ENCODE data around the gene PSME3. TPM values are rescaled to one million over a fixed set of nuclear protein-coding genes. Genes with fewer than 3 reads are reported as not detected.
"Not testable (repeated sequence)": the region's sequence is repeated elsewhere in the genome, so short reads cannot be mapped to it uniquely, and the experiment has no call there.

Gene PSME3
- total RNA-seq, 1 donor from 2014 or later: 108 TPM

DNA sequence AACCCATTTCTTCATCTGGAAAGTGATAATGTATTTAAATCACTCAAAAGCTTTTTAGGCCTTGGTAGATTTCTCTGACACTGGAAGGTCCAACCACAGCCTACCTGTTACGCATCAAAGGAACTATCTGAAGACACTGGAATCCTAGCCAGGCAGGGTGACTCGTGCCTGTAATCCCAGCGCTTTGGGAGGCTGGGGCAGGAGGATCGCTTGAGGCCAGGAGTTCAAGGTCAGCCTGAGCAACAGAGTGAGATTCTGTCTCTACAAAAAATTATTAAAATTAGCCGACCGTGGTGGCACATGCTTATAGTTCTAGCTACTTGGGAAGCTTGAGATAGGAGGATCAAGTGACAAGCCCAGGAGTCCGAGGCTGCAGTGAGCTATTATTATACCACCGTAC is 49.0 kb downstream of the PSME3 start:
- Histone ChIP-seq H3K4me3 (no peak overlapping the region), H3K79me2 (ENCODE audit: low read depth) (no peaks in the 10 kb centered on the region), H4K20me1 (ENCODE audit: low read depth) (no peaks in the 10 kb centered on the region), H2AFZ (replicated peaks) (no peak overlapping the region), H3K9ac (no peak overlapping the region), H3F3A (ENCODE audit: low read depth) (no peaks in the 10 kb centered on the region), H3K36me3 (no peaks in the 10 kb centered on the region), H3K4me1 (no peaks in the 10 kb centered on the region), H3K4me2 (no peak overlapping the region), H3K27ac (no peak overlapping the region), H3K27me3 (peaks cover 18% of the 10 kb centered on the region), H3K9me3 (ENCODE audit: low read depth) (no peaks in the 10 kb centered on the region)
- DNase-seq (ENCODE audit: low spot score): no peak
- TF ChIP-seq, protein P1, sequence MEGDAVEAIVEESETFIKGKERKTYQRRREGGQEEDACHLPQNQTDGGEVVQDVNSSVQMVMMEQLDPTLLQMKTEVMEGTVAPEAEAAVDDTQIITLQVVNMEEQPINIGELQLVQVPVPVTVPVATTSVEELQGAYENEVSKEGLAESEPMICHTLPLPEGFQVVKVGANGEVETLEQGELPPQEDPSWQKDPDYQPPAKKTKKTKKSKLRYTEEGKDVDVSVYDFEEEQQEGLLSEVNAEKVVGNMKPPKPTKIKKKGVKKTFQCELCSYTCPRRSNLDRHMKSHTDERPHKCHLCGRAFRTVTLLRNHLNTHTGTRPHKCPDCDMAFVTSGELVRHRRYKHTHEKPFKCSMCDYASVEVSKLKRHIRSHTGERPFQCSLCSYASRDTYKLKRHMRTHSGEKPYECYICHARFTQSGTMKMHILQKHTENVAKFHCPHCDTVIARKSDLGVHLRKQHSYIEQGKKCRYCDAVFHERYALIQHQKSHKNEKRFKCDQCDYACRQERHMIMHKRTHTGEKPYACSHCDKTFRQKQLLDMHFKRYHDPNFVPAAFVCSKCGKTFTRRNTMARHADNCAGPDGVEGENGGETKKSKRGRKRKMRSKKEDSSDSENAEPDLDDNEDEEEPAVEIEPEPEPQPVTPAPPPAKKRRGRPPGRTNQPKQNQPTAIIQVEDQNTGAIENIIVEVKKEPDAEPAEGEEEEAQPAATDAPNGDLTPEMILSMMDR (IDR thresholded peaks at IDR 0.05): no peak
- no peak for TF ChIP-seq EZH2 (IDR thresholded peaks at IDR 0.05)
- no peaks in the 10 kb centered on the region for H3K9me3 Mint-ChIP-seq
- H3K27me3 Mint-ChIP-seq (ENCODE audit: insufficient read depth, low read depth): peaks cover 11% of the 10 kb centered on the region
- H3K4me3 Mint-ChIP-seq: no peak overlapping the region
- H3K27ac Mint-ChIP-seq: no peak overlapping the region
- H3K36me3 Mint-ChIP-seq: no peaks in the 10 kb centered on the region
- peaks cover 8% of the 10 kb centered on the region for H3K4me1 Mint-ChIP-seq

DNA sequence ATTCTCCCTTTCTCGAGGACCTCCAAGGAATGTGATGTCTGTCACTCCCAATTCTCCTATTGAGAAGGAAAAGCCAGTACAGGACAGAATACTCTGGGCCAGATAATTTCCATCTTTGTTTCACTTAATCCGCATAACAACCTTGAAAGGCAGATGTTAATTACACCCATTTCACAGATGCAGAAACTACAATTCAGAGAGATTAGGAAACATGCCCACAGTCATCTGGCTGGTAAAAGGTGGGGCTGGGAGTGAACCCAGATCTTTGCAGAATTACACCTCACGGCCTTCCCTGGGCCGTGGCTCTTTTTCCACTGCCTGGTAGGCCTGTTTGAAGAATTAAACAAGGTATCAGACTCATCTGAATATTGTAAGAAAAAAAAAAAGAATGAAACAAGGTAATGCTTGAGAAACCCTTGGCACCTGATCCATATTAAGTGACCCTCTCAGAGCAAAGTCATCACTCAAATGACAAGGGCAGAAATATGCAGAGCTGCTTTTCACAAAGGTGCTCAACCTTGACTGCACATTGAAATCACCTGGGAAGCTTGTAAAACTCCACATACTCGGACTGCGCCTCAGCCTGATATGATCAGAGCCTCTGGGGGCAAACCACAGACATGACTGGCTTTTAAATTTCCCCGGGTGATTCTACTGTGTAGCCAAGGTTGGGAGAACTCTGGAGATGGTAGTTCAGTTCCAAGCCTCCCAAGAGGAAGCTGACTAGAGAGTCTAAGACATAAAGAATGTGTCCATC is 50.8 kb downstream of the PSME3 start:
- H3K4me3 ChIP-seq: no peak overlapping the region
- Mint-ChIP-seq H3K9me3 (no peaks in the 10 kb centered on the region), H3K27me3 (ENCODE audit: insufficient read depth, low read depth) (peaks cover 11% of the 10 kb centered on the region), H3K36me3 (no peaks in the 10 kb centered on the region), H3K27ac (no peak overlapping the region), H3K4me3 (no peak overlapping the region), H3K4me1 (no peaks in the 10 kb centered on the region)
- TF ChIP-seq EZH2phosphoT487 (IDR thresholded peaks at IDR 0.05): no peak
- no peak for TF ChIP-seq EZH2 (IDR thresholded peaks at IDR 0.05)
- TF ChIP-seq, protein P1 (IDR thresholded peaks at IDR 0.05): no peak
- no peaks in the 10 kb centered on the region for H3K9me3 ChIP-seq (ENCODE audit: low read depth)
- no peak overlapping the region for H3K9ac ChIP-seq
- H3K36me3 ChIP-seq: no peaks in the 10 kb centered on the region
- no peaks in the 10 kb centered on the region for H3F3A ChIP-seq (ENCODE audit: low read depth)
- no peaks in the 10 kb centered on the region for H4K20me1 ChIP-seq (ENCODE audit: low read depth)
- no peak for DNase-seq (ENCODE audit: low spot score)
- no peak overlapping the region for H2AFZ ChIP-seq (replicated peaks)
- no peaks in the 10 kb centered on the region for H3K4me1 ChIP-seq
- no peak overlapping the region for H3K4me2 ChIP-seq
- H3K27ac ChIP-seq: no peak overlapping the region
- H3K79me2 ChIP-seq (ENCODE audit: low read depth): no peaks in the 10 kb centered on the region
- no peaks in the 10 kb centered on the region for H3K27me3 ChIP-seq

DNA sequence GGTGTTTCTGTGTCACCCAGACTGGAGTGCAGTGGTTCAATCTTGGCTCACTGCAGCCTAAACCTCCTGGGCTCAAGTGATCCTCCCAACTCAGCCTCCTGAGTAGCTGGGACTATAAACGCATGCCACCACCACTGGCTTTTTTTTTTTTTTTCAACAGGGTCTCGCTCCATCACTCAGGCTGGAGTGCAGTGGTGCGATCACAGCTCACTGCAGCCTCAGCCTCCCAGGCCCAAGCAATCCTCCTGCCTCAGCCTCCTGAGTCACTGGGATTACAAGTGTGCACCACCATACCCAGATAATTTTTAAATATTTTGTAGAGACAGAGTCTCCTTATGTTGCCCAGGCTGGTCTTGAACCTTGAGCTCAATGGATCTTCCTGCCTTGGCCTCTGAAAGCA is 52.6 kb downstream of the PSME3 start:
- H3K4me1 Mint-ChIP-seq; H3K79me2 ChIP-seq (ENCODE audit: low read depth); H3K36me3 ChIP-seq; H3K27me3 ChIP-seq; H3K27me3 Mint-ChIP-seq (ENCODE audit: insufficient read depth, low read depth); H3K9me3 Mint-ChIP-seq; H3K27ac ChIP-seq; H3K4me3 ChIP-seq; H3K4me1 ChIP-seq; H2AFZ ChIP-seq (replicated peaks); H3K9me3 ChIP-seq (ENCODE audit: low read depth); H3K4me2 ChIP-seq; H4K20me1 ChIP-seq (ENCODE audit: low read depth); DNase-seq (ENCODE audit: low spot score); H3K9ac ChIP-seq; H3F3A ChIP-seq (ENCODE audit: low read depth); H3K4me3 Mint-ChIP-seq; H3K27ac Mint-ChIP-seq; H3K36me3 Mint-ChIP-seq: not testable (repeated sequence)

DNA sequence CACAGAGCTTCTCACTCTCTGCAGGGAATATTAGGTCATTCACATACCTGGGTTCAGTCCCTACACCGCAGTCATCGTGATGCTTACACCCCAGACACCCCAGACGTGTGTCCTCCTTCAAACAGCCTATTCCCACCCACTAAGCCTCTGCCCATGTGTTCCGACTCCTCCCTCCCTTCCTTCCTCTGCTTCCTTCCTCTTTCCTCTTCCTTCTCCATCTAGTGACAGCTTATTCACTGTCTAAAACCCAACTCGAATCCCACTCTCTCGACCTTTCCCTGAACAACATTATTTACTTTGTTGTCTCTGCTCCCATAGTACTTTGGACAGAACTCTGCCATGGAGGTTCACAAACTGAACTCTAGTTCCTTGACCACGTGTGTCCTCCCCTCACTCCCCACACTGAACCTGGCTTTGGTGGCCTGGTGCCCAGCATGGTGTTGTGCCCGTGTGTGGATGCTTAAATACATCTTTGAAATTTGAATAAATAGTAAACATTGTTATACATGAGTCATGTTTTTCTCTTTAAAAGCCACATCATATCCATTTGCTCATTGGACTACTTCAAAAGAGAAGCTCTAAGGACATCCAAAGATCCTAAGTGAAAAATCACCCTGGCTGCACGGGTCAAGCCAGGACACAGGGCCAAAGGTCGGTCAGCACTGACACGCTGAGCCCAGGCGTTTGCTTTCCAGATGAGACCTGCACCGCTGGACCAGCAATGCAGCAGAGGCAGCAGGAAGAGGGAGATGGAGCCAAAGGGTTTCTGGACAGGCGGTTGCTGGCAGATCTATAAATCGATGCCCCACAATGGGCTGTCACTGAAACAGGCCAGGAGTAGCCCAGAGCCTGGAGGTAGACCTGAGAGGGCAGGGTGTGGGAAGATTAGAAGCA is 53.3 kb downstream of the PSME3 start:
- Histone ChIP-seq H3K79me2 (ENCODE audit: low read depth) (no peaks in the 10 kb centered on the region), H3K9me3 (ENCODE audit: low read depth) (no peaks in the 10 kb centered on the region), H2AFZ (replicated peaks) (no peak overlapping the region), H3K4me3 (no peak overlapping the region), H3K27me3 (no peaks in the 10 kb centered on the region), H3K9ac (no peak overlapping the region), H3K4me2 (no peak overlapping the region), H4K20me1 (ENCODE audit: low read depth) (no peaks in the 10 kb centered on the region), H3K27ac (no peak overlapping the region), H3K36me3 (no peaks in the 10 kb centered on the region), H3F3A (ENCODE audit: low read depth) (no peaks in the 10 kb centered on the region), H3K4me1 (no peaks in the 10 kb centered on the region)
- Mint-ChIP-seq H3K9me3 (no peaks in the 10 kb centered on the region), H3K36me3 (no peaks in the 10 kb centered on the region), H3K27ac (no peak overlapping the region), H3K27me3 (ENCODE audit: insufficient read depth, low read depth) (peaks cover 5% of the 10 kb centered on the region), H3K4me3 (no peak overlapping the region), H3K4me1 (peaks cover 3% of the 10 kb centered on the region)
- TF ChIP-seq EZH2 (IDR thresholded peaks at IDR 0.05) (no peak), EZH2phosphoT487 (IDR thresholded peaks at IDR 0.05) (no peak)
- TF ChIP-seq, protein P1 (IDR thresholded peaks at IDR 0.05): no peak
- DNase-seq (ENCODE audit: low spot score): no peak
